K562 (cell line): Measurements from ENCODE around the gene YTHDF1. TPM values are rescaled to one million over a fixed set of nuclear protein-coding genes. Genes with fewer than 3 reads are reported as not detected.
A peak's percentile ranks its signal among the peaks of the same experiment; 100 is the strongest.

Experiments
- ATF1 ChIP-seq, 2 experiments: fragments of 450-650 bp in 1 of 2; IDR thresholded peaks; 2 replicates each; pipeline ENCODE4 v1.6.1; 2016; ENCODE audit warnings: missing compliant biosample characterization in 1 of 2, missing genetic modification characterization in 1 of 2
- CTCF ChIP-seq, 3 experiments: IDR thresholded peaks in 2 of 3; conservative IDR thresholded peaks in 1 of 3; 2 replicates each; pipeline ENCODE4 v1.5.1; 2011 to 2012; ENCODE audit warnings: low read length in 3 of 3, mild to moderate bottlenecking in 3 of 3, control low read depth in 2 of 3, improper control_type of control experiment in 1 of 3, inconsistent platforms in 1 of 3, low read depth in 1 of 3, mixed read lengths in 1 of 3, moderate library complexity in 1 of 3; ENCODE audit not compliant: insufficient read depth in 2 of 3
- HLTF ChIP-seq: fragments of 450-650 bp; IDR thresholded peaks from 2 replicates; pipeline ENCODE4 v1.6.1; 2016
- KLF13 ChIP-seq: fragments of 450-650 bp; IDR thresholded peaks from 2 replicates; pipeline ENCODE4 v1.6.1; 2016; ENCODE audit warnings: missing genetic modification characterization, low read depth, mild to moderate bottlenecking, missing compliant biosample characterization, moderate library complexity, borderline replicate concordance
- KLF6 ChIP-seq: fragments of 250-450 bp; sonication (Bioruptor Pico); IDR thresholded peaks from 2 replicates; pipeline ENCODE4 v1.4.0; 2020; ENCODE audit warnings: mild to moderate bottlenecking, moderate library complexity, borderline replicate concordance
- MEIS2 ChIP-seq: fragments of 450-650 bp; IDR thresholded peaks from 2 replicates; pipeline ENCODE4 v1.6.1; 2014; ENCODE audit warnings: mild to moderate bottlenecking; ENCODE audit not compliant: partially characterized antibody
- MTF1 ChIP-seq: fragments of 250-450 bp; sonication (Bioruptor Pico); IDR thresholded peaks from 2 replicates; pipeline ENCODE4 v1.9.0; 2021; ENCODE audit warnings: moderate library complexity, mild to moderate bottlenecking, inconsistent platforms, borderline replicate concordance
- PHF8 ChIP-seq: fragments of 200-600 bp; sonication (generic); IDR thresholded peaks from 2 replicates; pipeline ENCODE4 v1.6.1; 2012; ENCODE audit warnings: mixed run types, mild to moderate bottlenecking, inconsistent platforms, low read length, moderate library complexity, borderline replicate concordance
- TOE1 ChIP-seq, 2 experiments: fragments of 450-650 bp in 1 of 2; sonication (generic) in 1 of 2; formaldehyde crosslinking in 1 of 2; IDR thresholded peaks; 2 replicates each; pipeline versions ENCODE4 v1.7.1 to v1.8.0; 2016 to 2022; ENCODE audit warnings: borderline replicate concordance in 2 of 2, mild to moderate bottlenecking in 2 of 2, antibody characterized with exemption in 1 of 2, inconsistent platforms in 1 of 2, low read depth in 1 of 2, missing genetic modification reagents in 1 of 2, moderate library complexity in 1 of 2
- TRIM25 ChIP-seq: fragments of 450-650 bp; IDR thresholded peaks from 2 replicates; pipeline ENCODE4 v1.7.0; 2016; ENCODE audit warnings: borderline replicate concordance
- ZBTB7A ChIP-seq: IDR thresholded peaks from 2 replicates; pipeline ENCODE4 v1.6.1; 2011; ENCODE audit warnings: low read depth, mild to moderate bottlenecking, low read length, moderate library complexity, borderline replicate concordance; ENCODE audit not compliant: control insufficient read depth
- ZNF444 ChIP-seq: fragments of 250-450 bp; sonication (Bioruptor Pico); IDR thresholded peaks from 2 replicates; pipeline ENCODE4 v1.4.0; 2020; ENCODE audit warnings: mild to moderate bottlenecking, moderate library complexity
- ZNF449 ChIP-seq: fragments of 250-450 bp; sonication (Bioruptor Pico); IDR thresholded peaks from 2 replicates; pipeline ENCODE4 v1.8.0; 2022; ENCODE audit warnings: moderate library complexity, mild to moderate bottlenecking, inconsistent platforms
- ZNF609 ChIP-seq: sonication (generic); formaldehyde crosslinking; IDR thresholded peaks from 2 replicates; pipeline ENCODE4 v1.8.1; 2023; ENCODE audit warnings: missing genetic modification reagents, mild to moderate bottlenecking, borderline replicate concordance
- polyA plus RNA-seq, 8 experiments: library from polyadenylated mRNA; depleted of rRNA in 4 of 8; stranded (reverse) in 5 of 8; unstranded in 3 of 8; fragments of >200 nt; fragmentation: Nextera tagmentation in 2 of 8; fragmentation: Illumina TruSeq in 1 of 8; extraction: Ambion mirVana in 2 of 8; extraction: Trizol in 1 of 8; gene quantifications; 2 replicates each; pipeline versions ENCODE4 v1.2.1 to v1.2.3, GENCODE V29; 2011 to 2014; ENCODE audit warnings: inconsistent platforms in 1 of 8, missing spikeins in 1 of 8
- total RNA-seq, 7 experiments: library from RNA; depleted of rRNA in 6 of 7; stranded (reverse); fragments of >200 nt in 6 of 7; fragmentation: Illumina TruSeq in 2 of 7; extraction: Trizol in 2 of 7; gene quantifications; 2 replicates each; pipeline versions ENCODE4 v1.2.1 to v1.2.3, GENCODE V29; 2011 to 2021; ENCODE audit warnings: low replicate concordance in 1 of 7

Gene YTHDF1
- total and polyA plus RNA-seq, 9 of the 15 experiments (the other 6 are each of a cell fraction or from before 2014, with no cell fraction given): 10.1 to 42.4 (median 27.8) TPM

GRCh38 chr20:63216041-63216848 lies at the start of gene YTHDF1 (continued):
- TF ChIP-seq TRIM25 (no peak), MEIS2 (peak; percentile 68), KLF6 (CRISPR knock-in tag) (0 out of 2 replicates have a peak, but pooled peaks have one; percentile 74), HLTF (no peak), KLF13 (peak; percentile 59; the same call in 1 of the 2 replicates), ZNF444 (CRISPR knock-in tag) (no peak), ZNF609 (CRISPR knock-in tag) (no peak), ZBTB7A (peak; percentile 43; the same call in 1 of the 2 replicates), MTF1 (no peak), CTCF (IDR thresholded peaks at IDR 0.05 in 2 of 3, conservative IDR thresholded peaks at IDR 0.05 in 1 of 3; ENCODE audit: insufficient read depth in 2 of 3, low read depth in 1 of 3, low read length in 3 of 3) (no peak), PHF8 (peak; percentile 76; the same call in 1 of the 2 replicates), ATF1 (CRISPR knock-in tag; IDR thresholded peaks at IDR 0.05) (no peak), ATF1 (tag; IDR thresholded peaks at IDR 0.05) (peak; percentile 70; the same call in 1 of the 2 replicates), TOE1 (IDR thresholded peaks at IDR 0.05; ENCODE audit: borderline replicate concordance) (peak; percentile 96), TOE1 (CRISPR knock-in tag; IDR thresholded peaks at IDR 0.05; ENCODE audit: borderline replicate concordance, low read depth) (no peak), ZNF449 (CRISPR knock-in tag) (0 out of 2 replicates have a peak, but pooled peaks have one; percentile 26)
